Forelimb muscle (tissue), 1 donor: Measurements from ENCODE around the gene ZC3H14. TPM values are rescaled to one million over a fixed set of nuclear protein-coding genes. Genes with fewer than 3 reads are reported as not detected.

ENCODE experiments used
- DNase-seq: peaks from one replicate; pipeline ENCODE4 v3.0.0-alpha.2; 2013; ENCODE audit warnings: low read depth
- polyA plus RNA-seq: library from polyadenylated mRNA; unstranded; fragments of 120-200 nt; gene quantifications from one replicate; pipeline ENCODE4 v1.2.1, GENCODE V29; 2013; ENCODE audit not compliant: insufficient read length

The ZC3H14 gene
- polyA plus RNA-seq, 1 donor: 36.6 TPM

- DNase-seq: no peak
Observed at GRCh38 chr14:88551980-88552431, 10.8 kb upstream of the ZC3H14 start.

DNA sequence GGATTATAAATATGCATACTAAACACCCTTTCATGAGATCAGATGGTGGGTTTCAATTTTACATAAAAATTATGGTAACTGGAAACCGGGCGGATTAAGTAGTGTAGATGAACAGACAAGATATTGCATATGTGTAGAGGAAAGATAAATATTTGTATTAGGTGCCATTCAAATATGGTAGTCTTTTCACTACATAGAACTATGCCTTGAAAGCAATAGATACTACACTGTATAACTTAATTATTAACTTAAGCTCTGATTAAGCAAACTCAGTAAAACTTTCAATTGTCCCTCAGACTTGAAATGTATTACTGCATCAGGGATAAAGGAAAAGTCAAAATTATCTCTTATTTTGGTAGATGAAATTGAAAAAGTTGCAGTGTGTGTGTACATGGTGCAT lies 10.0 kb upstream of the ZC3H14 start:
- no peak for DNase-seq

DNA sequence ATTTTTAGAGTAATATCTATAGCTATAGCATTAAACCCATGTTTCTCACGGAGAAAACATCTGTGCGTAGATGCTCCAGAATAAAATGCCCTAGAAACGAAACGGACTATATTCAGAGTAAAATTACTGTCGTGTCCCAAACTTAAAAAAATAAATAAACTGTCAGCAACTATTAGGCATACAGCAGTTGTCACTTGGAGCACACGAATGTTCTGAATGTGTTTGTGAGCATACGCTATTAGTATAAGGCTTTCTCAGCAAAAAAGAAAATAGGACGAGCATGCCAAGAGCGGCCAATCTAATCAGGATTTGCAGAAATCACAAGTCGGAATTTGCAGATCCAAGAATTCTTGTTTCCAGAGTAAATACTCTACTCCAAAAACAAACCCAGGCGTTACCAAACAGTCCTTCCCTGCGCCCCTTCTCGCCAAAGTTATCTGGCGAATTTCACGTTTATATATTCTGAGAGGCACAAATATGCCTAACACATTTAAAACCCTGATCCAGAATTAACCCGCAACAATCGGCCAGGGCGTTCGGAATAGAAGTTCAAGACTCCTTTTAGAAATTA lies 8.9 kb upstream of the ZC3H14 start:
- DNase-seq: no peak

GRCh38 chr14:88554457-88555286 lies 8.2 kb upstream of the ZC3H14 start, which contains the start of gene PTPN21:
PTPN21 (minus strand) TSS chr14:88555007; CDS start chr14:88550417, 4,590 bp downstream.
- DNase-seq: no peak

DNA sequence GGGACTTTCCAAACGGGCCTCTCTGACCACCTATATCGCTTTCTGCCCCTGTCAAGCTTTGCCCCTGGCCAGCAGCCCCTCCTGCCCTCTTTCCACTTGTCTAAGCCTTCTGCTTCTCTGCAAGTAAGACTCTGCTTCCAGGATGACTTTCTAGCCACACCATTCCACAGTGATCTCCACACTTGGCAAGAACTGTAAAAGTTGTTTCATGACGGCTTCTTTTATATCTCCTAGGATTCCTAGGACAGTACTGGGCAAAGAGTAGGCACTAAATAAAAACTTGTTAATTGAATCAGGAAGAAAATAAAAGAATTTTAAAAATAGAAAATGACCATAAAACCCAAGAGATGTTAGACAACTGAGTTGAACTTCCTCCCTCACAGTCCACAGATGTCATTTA lies 6.3 kb upstream of the ZC3H14 start:
- DNase-seq: no peak

DNA sequence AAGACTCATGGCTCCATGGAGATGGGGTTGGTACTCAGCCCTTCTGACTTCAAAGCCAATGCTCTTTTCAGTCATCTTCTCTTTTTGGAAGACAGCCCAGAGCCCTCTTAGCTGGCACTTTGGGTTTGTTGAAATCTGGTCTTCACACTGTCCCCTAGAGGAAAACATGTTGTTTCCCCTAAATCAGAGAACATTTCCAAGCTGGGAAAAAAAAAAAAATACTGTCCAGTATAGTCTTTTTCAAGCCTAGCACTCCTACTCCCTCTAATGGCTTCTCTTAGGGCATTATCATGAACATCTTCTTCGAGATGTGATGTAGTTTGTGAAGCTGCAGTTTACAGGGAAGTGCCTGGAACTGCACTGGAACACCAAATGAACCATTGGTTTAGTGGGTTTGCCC lies 3.0 kb upstream of the ZC3H14 start:
- no peak for DNase-seq

GRCh38 chr14:88562532-88562830 lies 356 bp upstream of the ZC3H14 start:
- DNase-seq: no peak

GRCh38 chr14:88563845-88564244 lies 1.0 kb downstream of the ZC3H14 start:
- DNase-seq: no peak

GRCh38 chr14:88565427-88565826 lies 2.6 kb downstream of the ZC3H14 start:
- no peak for DNase-seq

DNA sequence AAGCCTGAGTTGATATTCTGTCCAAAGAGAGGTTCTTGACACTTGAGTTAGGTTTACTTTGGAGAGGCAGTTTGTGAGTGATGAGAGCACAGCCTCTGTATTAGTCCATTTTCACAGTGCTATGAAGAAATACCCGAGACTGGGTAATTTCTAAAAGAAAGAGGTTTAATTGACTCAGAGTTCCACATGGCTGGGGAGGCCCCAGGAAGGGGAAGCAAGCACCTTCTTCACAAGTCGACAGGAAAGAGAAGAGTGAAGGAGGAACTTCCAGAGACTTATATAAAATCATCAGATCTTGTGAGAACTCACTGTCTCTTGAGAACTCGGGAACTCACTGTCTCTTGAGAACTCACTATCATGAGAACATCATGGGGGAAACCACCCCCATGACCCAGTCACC lies 5.4 kb downstream of the ZC3H14 start:
- DNase-seq: no peak

GRCh38 chr14:88572117-88572516 lies 9.3 kb downstream of the ZC3H14 start:
- no peak for DNase-seq

GRCh38 chr14:88576222-88576621 lies 13.4 kb downstream of the ZC3H14 start:
- no peak for DNase-seq

GRCh38 chr14:88584451-88584850 lies 21.6 kb downstream of the ZC3H14 start:
- DNase-seq: no peak

DNA sequence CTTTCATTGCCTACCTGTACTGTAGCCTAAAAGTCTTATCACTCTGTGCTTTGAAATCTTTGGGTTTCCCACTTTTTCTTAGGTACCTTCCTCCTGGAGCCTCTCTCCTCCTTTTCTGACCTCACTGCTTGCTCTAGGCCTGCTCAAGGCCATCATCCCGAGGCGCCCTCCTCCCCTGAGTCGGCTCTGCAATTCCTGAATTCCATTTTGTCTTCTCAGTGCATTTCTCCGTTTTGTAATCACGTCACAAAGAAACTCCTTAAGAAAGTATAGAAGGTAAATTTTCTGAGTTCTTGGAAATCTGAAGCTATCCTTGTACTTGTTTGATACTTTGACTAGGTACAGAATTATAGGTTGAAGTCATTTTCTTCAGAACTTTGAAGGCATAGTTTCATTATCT lies 25.2 kb downstream of the ZC3H14 start:
- no peak for DNase-seq

DNA sequence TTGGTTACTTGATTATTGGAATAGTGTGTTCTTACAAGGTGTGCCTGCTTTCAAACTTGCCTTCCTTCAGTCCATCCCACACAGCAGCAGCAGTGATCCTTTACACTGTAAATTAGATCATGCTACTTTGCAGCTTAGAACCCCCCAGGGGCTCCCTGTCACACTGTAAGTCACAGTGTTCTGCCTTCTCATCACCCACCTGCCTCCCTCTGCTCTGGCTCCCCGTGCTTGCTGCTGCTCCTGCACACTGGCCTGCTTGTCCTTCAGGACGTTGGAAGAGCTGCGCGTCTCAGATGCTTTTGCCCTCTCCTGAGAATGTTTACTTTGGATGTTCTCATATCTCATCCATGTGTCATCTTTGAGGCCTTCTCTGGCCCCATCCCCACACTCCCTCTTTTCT lies 27.3 kb downstream of the ZC3H14 start:
- DNase-seq: no peak

DNA sequence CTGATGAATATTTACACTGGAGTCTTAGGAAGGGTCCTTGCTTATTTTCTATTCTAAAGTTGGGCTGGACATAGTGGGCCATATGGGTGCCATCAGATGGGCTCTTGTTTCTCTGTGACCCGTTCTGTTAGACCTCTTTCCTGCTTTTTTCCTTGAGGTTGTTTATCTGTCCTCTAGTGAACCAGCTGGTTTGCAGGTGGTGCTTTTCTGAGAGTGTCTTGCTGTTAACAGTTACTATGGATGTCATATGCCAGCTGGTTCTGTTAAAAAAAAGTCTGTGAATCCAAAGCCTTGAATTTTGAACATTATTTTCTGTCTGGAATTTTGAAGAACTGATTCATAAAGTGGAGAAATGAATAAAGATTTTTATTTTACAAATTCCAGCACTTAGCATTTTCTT lies 29.2 kb downstream of the ZC3H14 start:
- no peak for DNase-seq

GRCh38 chr14:88597038-88597437 lies 34.2 kb downstream of the ZC3H14 start:
- no peak for DNase-seq

DNA sequence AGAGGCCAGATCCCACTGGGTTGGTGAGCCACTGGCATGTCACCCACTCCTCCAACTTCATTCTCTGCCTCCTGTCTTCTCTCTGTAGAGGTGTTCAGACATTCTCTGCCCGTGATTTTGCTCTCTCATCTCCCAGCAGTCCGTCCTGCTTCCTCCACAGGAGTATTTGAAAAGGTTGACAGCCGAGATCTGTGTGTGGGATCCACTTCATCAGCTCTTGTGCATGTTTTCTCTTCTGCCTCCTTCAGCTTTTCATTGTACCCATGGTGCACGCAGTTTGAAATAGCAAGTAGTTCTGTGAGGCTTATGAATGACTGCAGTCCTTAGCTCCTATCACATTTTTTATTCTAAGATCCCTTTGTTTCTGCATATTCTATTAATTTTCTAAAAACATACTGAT lies 34.8 kb downstream of the ZC3H14 start:
- no peak for DNase-seq

DNA sequence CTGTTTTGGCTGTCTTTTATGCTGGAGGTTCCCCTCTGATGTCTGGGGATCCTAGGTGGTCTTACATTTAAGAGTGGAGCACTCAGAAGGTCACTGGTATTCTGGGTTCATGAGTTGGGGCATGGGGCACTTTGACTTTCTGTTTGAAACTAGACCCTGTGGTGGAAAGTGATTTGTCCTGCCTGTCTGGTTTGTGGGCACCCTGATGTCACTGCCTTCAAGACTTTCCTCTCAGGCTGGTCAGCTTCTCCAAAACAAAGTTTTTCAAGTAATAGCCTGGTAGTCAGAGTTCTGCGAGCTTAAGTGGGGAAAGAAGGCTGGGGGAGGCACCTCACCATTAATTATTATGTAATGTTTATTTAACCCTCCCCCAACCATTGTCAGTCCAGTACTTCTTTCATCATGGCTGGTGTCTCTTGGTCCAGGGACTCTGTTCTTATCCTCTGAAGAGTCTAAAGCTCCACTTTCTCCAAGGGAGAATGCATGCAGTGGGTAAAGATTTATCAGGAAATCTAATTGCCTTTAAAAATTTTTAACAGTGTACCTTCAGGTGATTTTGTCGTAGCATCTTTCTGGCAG lies 35.3 kb downstream of the ZC3H14 start:
- no peak for DNase-seq

GRCh38 chr14:88599326-88599725 lies 36.5 kb downstream of the ZC3H14 start:
- no peak for DNase-seq

- no peak for DNase-seq
Observed at GRCh38 chr14:88599761-88600439, 37.1 kb downstream of the ZC3H14 start.

GRCh38 chr14:88604212-88604611 lies 41.4 kb downstream of the ZC3H14 start:
- no peak for DNase-seq

DNA sequence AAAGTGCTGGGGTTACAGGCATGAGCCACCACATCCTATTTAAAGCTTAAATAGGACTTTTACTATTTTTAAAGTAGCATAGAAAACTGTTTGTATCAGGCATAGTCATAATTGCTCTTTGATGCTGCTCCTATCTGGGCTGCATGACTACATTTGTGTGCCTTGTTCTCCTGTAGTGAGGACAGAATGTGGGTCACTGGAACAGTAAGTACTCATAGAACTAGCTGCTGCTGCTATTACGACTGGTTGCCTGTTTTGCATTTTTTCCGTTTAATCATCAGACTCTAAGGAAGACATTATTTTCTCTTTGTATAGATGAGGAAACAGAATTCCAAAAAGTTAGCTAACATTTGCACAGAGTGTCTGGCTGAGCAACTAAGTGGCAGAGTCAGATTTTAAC lies 42.8 kb downstream of the ZC3H14 start:
- no peak for DNase-seq
